CD14-positive monocyte (primary cell): ENCODE data around the gene EFHC1. TPM values are rescaled to one million over a fixed set of nuclear protein-coding genes. Genes with fewer than 3 reads are reported as not detected.

Experiments used
- DNase-seq, 3 donors: peaks; one replicate each; pipeline ENCODE4 v3.0.0-alpha.2; 2011 to 2022
- H2AFZ ChIP-seq: 2 replicates; pipeline ENCODE4 v1.6.0; 2012; ENCODE audit warnings: mild to moderate bottlenecking, low read depth, low read length, inconsistent platforms; ENCODE audit not compliant: insufficient read depth, poor library complexity, severe bottlenecking
- H3K27ac ChIP-seq, 2 donors: 1 replicate in 1 of 2; 2 replicates in 1 of 2; pipeline ENCODE4 v1.5.1; 2012 to 2013; ENCODE audit warnings: low read length in 2 of 2, control low read depth in 1 of 2, inconsistent platforms in 1 of 2, low read depth in 1 of 2, mild to moderate bottlenecking in 1 of 2
- H3K27me3 ChIP-seq, 2 donors: one replicate each; pipeline versions ENCODE4 v1.6.0 to v1.6.1; 2011 to 2013; ENCODE audit warnings: low read length in 2 of 2; ENCODE audit not compliant: control insufficient read depth in 2 of 2, insufficient read depth in 2 of 2
- H3K36me3 ChIP-seq, 2 donors: replicated peaks in 1 of 2; 1 replicate in 1 of 2; 2 replicates in 1 of 2; pipeline versions ENCODE4 v1.5.1 to v1.6.1; 2012 to 2013; ENCODE audit warnings: low read length in 2 of 2, control low read depth in 1 of 2, inconsistent platforms in 1 of 2, mild to moderate bottlenecking in 1 of 2; ENCODE audit not compliant: insufficient read depth in 2 of 2, control insufficient read depth in 1 of 2
- H3K4me1 ChIP-seq, 2 donors: 1 replicate in 1 of 2; 2 replicates in 1 of 2; pipeline versions ENCODE4 v1.5.1 to v1.6.1; 2012 to 2013; ENCODE audit warnings: low read length in 2 of 2, control low read depth in 1 of 2, inconsistent platforms in 1 of 2, mild to moderate bottlenecking in 1 of 2, moderate library complexity in 1 of 2; ENCODE audit not compliant: insufficient read depth in 2 of 2, control insufficient read depth in 1 of 2
- H3K4me2 ChIP-seq: replicated peaks from 2 replicates; pipeline ENCODE3; 2012; ENCODE audit warnings: low read length, moderate library complexity, mild to moderate bottlenecking; ENCODE audit not compliant: poor library complexity, severe bottlenecking; ENCODE audit errors: extremely low read depth
- H3K4me3 ChIP-seq, 3 experiments: fragments of 200-600 bp in 1 of 3; sonication (generic) in 1 of 3; replicated peaks in 1 of 3; 1 replicate in 2 of 3; 2 replicates in 1 of 3; pipeline ENCODE4 v1.5.1; 2011 to 2013; ENCODE audit warnings: low read length in 3 of 3, mild to moderate bottlenecking in 3 of 3, control low read depth in 2 of 3, low read depth in 2 of 3, inconsistent platforms in 1 of 3, moderate library complexity in 1 of 3
- H3K79me2 ChIP-seq: 2 replicates; pipeline ENCODE4 v1.6.0; 2012; ENCODE audit warnings: mild to moderate bottlenecking, control low read depth, inconsistent platforms, low read length, moderate library complexity; ENCODE audit not compliant: insufficient read depth
- H3K9ac ChIP-seq: 2 replicates; pipeline ENCODE4 v1.6.0; 2017; ENCODE audit warnings: low read length, mild to moderate bottlenecking; ENCODE audit not compliant: insufficient read depth, poor library complexity, severe bottlenecking
- H3K9me3 ChIP-seq, 2 donors: replicated peaks in 1 of 2; 1 replicate in 1 of 2; 2 replicates in 1 of 2; pipeline versions ENCODE4 v1.5.1 to v1.6.1; 2012 to 2013; ENCODE audit warnings: low read length in 2 of 2, control low read depth in 1 of 2; ENCODE audit not compliant: control insufficient read depth in 1 of 2, insufficient read depth in 1 of 2
- H4K20me1 ChIP-seq: 2 replicates; pipeline ENCODE4 v1.6.0; 2012; ENCODE audit warnings: mild to moderate bottlenecking, low read length, control low read depth, moderate library complexity; ENCODE audit not compliant: insufficient read depth
- H3K27ac Mint-ChIP-seq, 7 donors: one replicate each; pipeline ENCODE4 v1.8.0; 2020; ENCODE audit warnings: mild to moderate bottlenecking in 7 of 7, mixed read lengths in 7 of 7, moderate library complexity in 6 of 7, inconsistent platforms in 2 of 7
- H3K27me3 Mint-ChIP-seq, 3 donors: one replicate each; pipeline ENCODE4 v1.8.0; 2021 to 2022; ENCODE audit warnings: low read depth in 3 of 3, mild to moderate bottlenecking in 3 of 3, mixed read lengths in 3 of 3, moderate library complexity in 3 of 3, inconsistent platforms in 1 of 3
- H3K36me3 Mint-ChIP-seq, 2 donors: one replicate each; pipeline ENCODE4 v1.8.0; 2020; ENCODE audit warnings: mixed read lengths in 2 of 2, inconsistent platforms in 1 of 2, mild to moderate bottlenecking in 1 of 2
- H3K4me1 Mint-ChIP-seq: one replicate; pipeline ENCODE4 v1.8.0; 2020; ENCODE audit warnings: mild to moderate bottlenecking, mixed read lengths
- H3K4me3 Mint-ChIP-seq, 2 donors: one replicate each; pipeline ENCODE4 v1.8.0; 2020; ENCODE audit warnings: mild to moderate bottlenecking in 2 of 2, mixed read lengths in 2 of 2, moderate library complexity in 1 of 2
- H3K9me3 Mint-ChIP-seq, 7 donors: one replicate each; pipeline ENCODE4 v1.8.0; 2020 to 2022; ENCODE audit warnings: mixed read lengths in 7 of 7, mild to moderate bottlenecking in 6 of 7, moderate library complexity in 6 of 7, inconsistent platforms in 2 of 7
- CTCF ChIP-seq: fragments of 200-600 bp; IDR thresholded peaks from one replicate; pipeline ENCODE4 v1.8.0; 2022; ENCODE audit warnings: antibody characterized with exemption, mild to moderate bottlenecking
- WGBS: methylation state at CpG from one replicate; pipeline ENCODE4 v1.1.5; 2013; ENCODE audit warnings: missing lambda C conversion rate; ENCODE audit not compliant: insufficient coverage; 5-methylcytosine and 5-hydroxymethylcytosine counted together
- intact Hi-C, 2 donors: fragments of 100-400 bp; cut with micrococcal nuclease; formaldehyde crosslinking; loops; one replicate each; pipeline versions ENCODE4 v1.15.0 to v1.15.1; 2023
- polyA plus RNA-seq, 3 donors: library from polyadenylated mRNA; depleted of rRNA in 1 of 3; unstranded in 2 of 3; stranded (reverse) in 1 of 3; fragments of 300-500 nt in 2 of 3; fragments of >200 nt in 1 of 3; fragmentation: Illumina TruSeq in 2 of 3; gene quantifications; 1 replicate in 2 of 3; 2 replicates in 1 of 3; pipeline ENCODE4 v1.2.3, GENCODE V29; 2012 to 2021

Gene EFHC1
- polyA plus RNA-seq, 3 donors, result 0.30 to 13.5 (median 2.3) TPM

- intact Hi-C loops, result loop anchor here in 1 of 2 donors (5.0 kb wide), 2 partner anchors 131 to 159 kb away; partner anchors contain the start of gene TRAM2
- Histone ChIP-seq H3K4me2 (no peak overlapping the region), H3K27ac (no peak overlapping the region), H3K4me3 (no peak overlapping the region), H3K9me3 (no peaks in the 10 kb centered on the region), H3K79me2 (no peaks in the 10 kb centered on the region), H3K36me3 (no peaks in the 10 kb centered on the region), H3K4me1 (peaks cover 14 to 20% of the 10 kb centered on the region in 2 donors), H4K20me1 (no peaks in the 10 kb centered on the region), H3K9ac (no peak overlapping the region), H2AFZ (no peak overlapping the region), H3K27me3 (peaks cover 0 to 2% of the 10 kb centered on the region in 2 donors)
- no peaks in the 10 kb centered on the region for H3K36me3 Mint-ChIP-seq
- H3K4me3 Mint-ChIP-seq, result no peak overlapping the region
- WGBS, result 33% methylated on average over 1 of the region's 2 CpGs
- H3K27me3 Mint-ChIP-seq, result peaks cover 0 to 5% (median 5%) of the 10 kb centered on the region in 3 donors
- no peak for TF ChIP-seq CTCF
- peaks cover 16% of the 10 kb centered on the region for H3K4me1 Mint-ChIP-seq
- H3K27ac Mint-ChIP-seq, result no peak overlapping the region
- H3K9me3 Mint-ChIP-seq, result peaks cover 0 to 2% (median 0%) of the 10 kb centered on the region in 7 donors
- DNase-seq, result no peak
Observed at GRCh38 chr6:52418606-52419005, 1.5 kb upstream of the EFHC1 start.

- H3K27ac ChIP-seq, result peak overlapping the region in 1 of 2 donors; percentile 64
- H3K4me1 ChIP-seq, result peaks cover 14 to 20% of the 10 kb centered on the region in 2 donors
- peaks cover 0 to 3% (median 1%) of the 10 kb centered on the region in 3 donors for H3K27me3 Mint-ChIP-seq
- H3K27me3 ChIP-seq, result no peaks in the 10 kb centered on the region
- peaks cover 0 to 2% (median 0%) of the 10 kb centered on the region in 7 donors for H3K9me3 Mint-ChIP-seq
- H3K79me2 ChIP-seq, result no peaks in the 10 kb centered on the region
- H3K36me3 Mint-ChIP-seq, result no peaks in the 10 kb centered on the region
- H3K27ac Mint-ChIP-seq, result no peak overlapping the region
- H3K36me3 ChIP-seq, result no peaks in the 10 kb centered on the region
- H3K4me3 Mint-ChIP-seq, result no peak overlapping the region
- no peaks in the 10 kb centered on the region for H4K20me1 ChIP-seq
- no peaks in the 10 kb centered on the region for H3K9me3 ChIP-seq
- no peak for TF ChIP-seq CTCF
- peak overlapping the region; percentile 98 for H3K4me2 ChIP-seq
- peak overlapping the region; percentile 94 for H2AFZ ChIP-seq
- peaks cover 14% of the 10 kb centered on the region for H3K4me1 Mint-ChIP-seq
- peak in 2 of 3 donors; percentile 25 to 39 for DNase-seq
- peak overlapping the region; percentile 62 to 91 (median 81) for H3K4me3 ChIP-seq
- intact Hi-C loops, result loop anchor here (5.0 kb wide), 3 partner anchors 139 to 576 kb away; partner anchors contain the start of genes GSTA4 (in 1 of the 2) and MCM3 (in 1 of the 2)
- peak overlapping the region; percentile 46 for H3K9ac ChIP-seq
- WGBS, result 9% methylated on average over 17 of the region's 21 CpGs
Observed at GRCh38 chr6:52420668-52421358, 671 bp downstream of the EFHC1 start.
